ENCODE data around the gene KRT76. TPM values are rescaled to one million over a fixed set of nuclear protein-coding genes. Genes with fewer than 3 reads are reported as not detected.
"Not testable (repeated sequence)": the region's sequence is repeated elsewhere in the genome, so short reads cannot be mapped to it uniquely, and the experiment has no call there.

Gene KRT76
- total RNA-seq, 1 experiment from 2014 or later: not detected

- no peak for DNase-seq (ENCODE audit: low read depth)
- in situ Hi-C loops (cut with HindIII; ENCODE audit: low pct_unique_long_range_greater_than_20kb, low sequenced_read_pairs): no loop called here
These were observed 24.6 kb downstream of the KRT76 start for GRCh38 chr12:52752516-52752915.

GRCh38 chr12:52751795-52752194, 25.4 kb downstream of the KRT76 start:
- in situ Hi-C loops (cut with HindIII; ENCODE audit: low pct_unique_long_range_greater_than_20kb, low sequenced_read_pairs): no loop called here
- DNase-seq (ENCODE audit: low read depth): no peak

- in situ Hi-C loops (cut with HindIII; ENCODE audit: low pct_unique_long_range_greater_than_20kb, low sequenced_read_pairs); DNase-seq (ENCODE audit: low read depth): not testable (repeated sequence)
These were observed 26.6 kb downstream of the KRT76 start for GRCh38 chr12:52750532-52750931.

GRCh38 chr12:52749827-52750226, 27.3 kb downstream of the KRT76 start:
- in situ Hi-C loops (cut with HindIII; ENCODE audit: low pct_unique_long_range_greater_than_20kb, low sequenced_read_pairs): no loop called here

GRCh38 chr12:52748578-52748977, 28.6 kb downstream of the KRT76 start:
- DNase-seq (ENCODE audit: low read depth): no peak
- in situ Hi-C loops (cut with HindIII; ENCODE audit: low pct_unique_long_range_greater_than_20kb, low sequenced_read_pairs): no loop called here

More at GRCh38 chr12:52749827-52750226, 27.3 kb downstream of the KRT76 start:
- no peak for DNase-seq (ENCODE audit: low read depth)

GRCh38 chr12:52745554-52745953, 31.6 kb downstream of the KRT76 start:
- in situ Hi-C loops (cut with HindIII; ENCODE audit: low pct_unique_long_range_greater_than_20kb, low sequenced_read_pairs): no loop called here
- DNase-seq (ENCODE audit: low read depth): no peak

- no peak for DNase-seq (ENCODE audit: low read depth)
- in situ Hi-C loops (cut with HindIII; ENCODE audit: low pct_unique_long_range_greater_than_20kb, low sequenced_read_pairs): no loop called here
These were observed 32.5 kb downstream of the KRT76 start for GRCh38 chr12:52744493-52745156.

GRCh38 chr12:52742822-52743457, 34.2 kb downstream of the KRT76 start:
- DNase-seq (ENCODE audit: low read depth): no peak
- in situ Hi-C loops (cut with HindIII; ENCODE audit: low pct_unique_long_range_greater_than_20kb, low sequenced_read_pairs): no loop called here

GRCh38 chr12:52742196-52742580, 35.0 kb downstream of the KRT76 start:
- in situ Hi-C loops (cut with HindIII; ENCODE audit: low pct_unique_long_range_greater_than_20kb, low sequenced_read_pairs): no loop called here
- DNase-seq (ENCODE audit: low read depth): no peak

- DNase-seq (ENCODE audit: low read depth): peak; percentile 55
- in situ Hi-C loops (cut with HindIII; ENCODE audit: low pct_unique_long_range_greater_than_20kb, low sequenced_read_pairs): no loop called here
These were observed 35.6 kb downstream of the KRT76 start for GRCh38 chr12:52741375-52742195.

GRCh38 chr12:52740584-52740983, 36.6 kb downstream of the KRT76 start:
- DNase-seq (ENCODE audit: low read depth): no peak
- in situ Hi-C loops (cut with HindIII; ENCODE audit: low pct_unique_long_range_greater_than_20kb, low sequenced_read_pairs): no loop called here

GRCh38 chr12:52739963-52740362, 37.2 kb downstream of the KRT76 start:
- in situ Hi-C loops (cut with HindIII; ENCODE audit: low pct_unique_long_range_greater_than_20kb, low sequenced_read_pairs): no loop called here

GRCh38 chr12:52735816-52736632, 41.1 kb downstream of the KRT76 start:
- in situ Hi-C loops (cut with HindIII; ENCODE audit: low pct_unique_long_range_greater_than_20kb, low sequenced_read_pairs): no loop called here
- no peak for DNase-seq (ENCODE audit: low read depth)

More at GRCh38 chr12:52739963-52740362, 37.2 kb downstream of the KRT76 start:
- DNase-seq (ENCODE audit: low read depth): no peak

GRCh38 chr12:52735106-52735505, 42.0 kb downstream of the KRT76 start:
- in situ Hi-C loops (cut with HindIII; ENCODE audit: low pct_unique_long_range_greater_than_20kb, low sequenced_read_pairs): no loop called here
- no peak for DNase-seq (ENCODE audit: low read depth)

GRCh38 chr12:52730793-52731192, 46.4 kb downstream of the KRT76 start:
- no peak for DNase-seq (ENCODE audit: low read depth)
- in situ Hi-C loops (cut with HindIII; ENCODE audit: low pct_unique_long_range_greater_than_20kb, low sequenced_read_pairs): no loop called here

GRCh38 chr12:52730383-52730782, 46.8 kb downstream of the KRT76 start:
- in situ Hi-C loops (cut with HindIII; ENCODE audit: low pct_unique_long_range_greater_than_20kb, low sequenced_read_pairs): no loop called here
- no peak for DNase-seq (ENCODE audit: low read depth)

- DNase-seq (ENCODE audit: low read depth): no peak
- in situ Hi-C loops (cut with HindIII; ENCODE audit: low pct_unique_long_range_greater_than_20kb, low sequenced_read_pairs): no loop called here
These were observed 48.0 kb downstream of the KRT76 start for GRCh38 chr12:52729147-52729546.

GRCh38 chr12:52728374-52728773, 48.8 kb downstream of the KRT76 start:
- in situ Hi-C loops (cut with HindIII; ENCODE audit: low pct_unique_long_range_greater_than_20kb, low sequenced_read_pairs): no loop called here
- DNase-seq (ENCODE audit: low read depth): no peak

Data from Caki2 (cell line).